Heart right ventricle (tissue), 16 donors: ENCODE results near the gene IGSF9B. TPM values are rescaled to one million over a fixed set of nuclear protein-coding genes. Genes with fewer than 3 reads are reported as not detected.

Source experiments
- ATAC-seq, 8 donors: fragments of 200-7000 bp; cut with Tn5 transposase; one replicate each; pipeline ENCODE4 v1.9.1; 2020; ENCODE audit warnings: mild to moderate bottlenecking in 8 of 8, moderate library complexity in 8 of 8, moderate number of reproducible peaks in 1 of 8
- DNase-seq, 2 donors: peaks; one replicate each; pipeline ENCODE4 v3.0.0-alpha.2; 2020
- H3K27ac ChIP-seq, 10 donors: fragments of 200-600 bp; sonication (generic) in 2 of 10; one replicate each; pipeline versions ENCODE4 v1.5.0 to v1.8.0; 2020 to 2022; ENCODE audit warnings: mild to moderate bottlenecking in 3 of 10
- H3K27me3 ChIP-seq, 7 donors: fragments of 200-600 bp; one replicate each; pipeline ENCODE4 v1.8.0; 2021 to 2022; ENCODE audit warnings: mild to moderate bottlenecking in 2 of 7
- H3K36me3 ChIP-seq, 9 donors: fragments of 200-600 bp; sonication (generic) in 1 of 9; one replicate each; pipeline versions ENCODE4 v1.5.0 to v1.8.0; 2020 to 2022; ENCODE audit warnings: mild to moderate bottlenecking in 2 of 9
- H3K4me1 ChIP-seq, 9 donors: fragments of 200-600 bp; sonication (generic) in 1 of 9; one replicate each; pipeline versions ENCODE4 v1.5.0 to v1.8.0; 2020 to 2022; ENCODE audit warnings: mild to moderate bottlenecking in 4 of 9
- H3K4me3 ChIP-seq, 10 donors: fragments of 200-600 bp; sonication (generic) in 2 of 10; one replicate each; pipeline versions ENCODE4 v1.5.0 to v1.8.0; 2020 to 2022; ENCODE audit warnings: mild to moderate bottlenecking in 7 of 10, moderate library complexity in 2 of 10
- H3K9me3 ChIP-seq, 11 donors: fragments of 200-600 bp in 10 of 11; sonication (generic) in 2 of 11; one replicate each; pipeline versions ENCODE4 v1.5.0 to v1.8.0; 2013 to 2022; ENCODE audit warnings: mild to moderate bottlenecking in 2 of 11, control low read depth in 1 of 11, moderate library complexity in 1 of 11
- CTCF ChIP-seq, 9 donors: fragments of 200-600 bp; sonication (generic) in 2 of 9; IDR thresholded peaks; one replicate each; pipeline versions ENCODE4 v1.5.0 to v1.8.0; 2021 to 2022; ENCODE audit warnings: antibody characterized with exemption in 9 of 9, mild to moderate bottlenecking in 5 of 9, moderate library complexity in 1 of 9
- WGBS, 2 donors: extraction: QIAGEN DNeasy Blood & Tissue Kit; methylation state at CpG; one replicate each; pipeline ENCODE4 v1.1.7; 2013; ENCODE audit warnings: inconsistent platforms in 1 of 2; 5-methylcytosine and 5-hydroxymethylcytosine counted together
- intact Hi-C, 10 donors: fragments of 100-400 bp; cut with DNase I; formaldehyde crosslinking; loops; one replicate each; pipeline versions ENCODE4 v1.11.1 to v1.14.2; 2022
- polyA plus RNA-seq, 2 donors: library from polyadenylated mRNA; stranded (reverse); fragments of 200-250 nt; gene quantifications; one replicate each; pipeline ENCODE4 v1.2.3, GENCODE V29; 2013
- total RNA-seq, 10 donors: library from RNA; stranded (reverse); fragmentation: NEBNext Ultra II Directional in 3 of 10; extraction: Animal tissue kit (Norgen Biotek cat#: 25700) in 3 of 10; gene quantifications; one replicate each; pipeline versions ENCODE4 v1.2.1 to v1.2.4, GENCODE V29; 2021 to 2023
- donor health status: Arrhythmogenic right ventricular cardiomyopathy.
- donor health status: ischemic (EF 13 %, LVEDD 7.1; RV severe dilation, severe dysfunction).
- donor health status: healthy with polysubstance abuse.
- donor health status: DM: no; HTN: yes; CAD: no.
- donor health status: DM: no; HTN: no; CAD: no.
- donor health status: ischemic (EF 25% LVEDD 6.9; RV normal size, moderate dysfunction).
- donor health status: ischemic (EF 25% LVEDD 5.7; RV mildly dilated, moderate dysfunction).
- donor health status: healthy.
- donor health status: DM: yes; HTN: yes; CAD: no.
- donor health status: Ischemic cardiomyopathy.
- donor health status: ischemic (EF 35%, LVEDD 5.7; RV mildly dilated, moderate dysfunction).
- donor health status: nonischemic (EF 11% LVEDD 7.7; RV severe dilation, severe dysfunction).
- donor health status: DM: yes; HTN: yes; CAD: no.
- donor health status: PGD.
- donor health status: ischemic (EF 29% LVEDD 5.4; RV normal size, mild dysfunction).
- donor health status: nonischemic (EF 23%, LVEDD 6.1; RV moderate dilation, normal function).

IGSF9B gene
- total and polyA plus RNA-seq, 12 donors = 6.7 to 72.3 (median 49.6) TPM

DNA sequence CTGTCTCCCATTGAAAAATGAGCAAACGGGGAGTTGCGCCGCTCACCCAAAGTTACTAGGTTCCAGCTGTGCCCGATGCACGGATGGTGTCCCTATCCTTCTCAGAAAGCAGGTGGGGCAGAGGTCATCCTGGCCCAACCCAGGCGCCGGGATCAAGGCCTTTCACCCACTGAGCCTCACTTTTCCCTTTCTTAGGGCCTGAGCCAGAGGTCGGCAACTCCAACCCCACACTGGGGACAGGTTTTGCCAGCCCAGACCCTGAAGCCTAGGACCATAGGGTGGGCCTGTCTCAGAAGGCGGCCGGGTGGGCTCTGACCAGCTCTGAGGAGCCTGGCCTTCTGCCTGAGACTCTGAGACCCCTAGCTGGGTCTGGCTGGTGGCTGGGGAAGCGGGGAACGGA is 6.3 kb downstream of the IGSF9B start:
- DNase-seq = no peak
- Histone ChIP-seq H3K27ac (peak overlapping the region; percentile 51 to 96 (median 90)), H3K4me3 (peak overlapping the region in 9 of 10 donors; percentile 14 to 60 (median 52)), H3K36me3 (no peaks in the 10 kb centered on the region), H3K9me3 (no peaks in the 10 kb centered on the region), H3K4me1 (peaks cover 26 to 100% (median 83%) of the 10 kb centered on the region in 9 donors), H3K27me3 (peaks cover 0 to 36% (median 4%) of the 10 kb centered on the region in 7 donors)
- intact Hi-C loops = loop anchor here in 1 of 10 donors (5.0 kb wide), 1 partner anchor 87 kb away; no protein-coding TSS in a partner anchor
- ATAC-seq = no peak
- TF ChIP-seq CTCF (IDR thresholded peaks at IDR 0.05) = no peak
- WGBS, 2 donors = 60 to 63% methylated on average over 12 of the region's 12 CpGs

GRCh38 chr11:133949129-133949528 is 7.6 kb downstream of the IGSF9B start:
- Histone ChIP-seq H3K4me3 (peak overlapping the region in 1 of 10 donors; percentile 3), H3K9me3 (no peaks in the 10 kb centered on the region), H3K36me3 (peaks cover 0 to 3% (median 0%) of the 10 kb centered on the region in 9 donors), H3K27ac (peak overlapping the region in 5 of 10 donors; percentile 91 to 96 (median 95)), H3K27me3 (peaks cover 0 to 23% (median 0%) of the 10 kb centered on the region in 7 donors), H3K4me1 (peaks cover 29 to 100% (median 85%) of the 10 kb centered on the region in 9 donors)
- intact Hi-C loops = loop anchor here in 4 of 10 donors (5.0 kb wide), 2 partner anchors 98 to 188 kb away; no protein-coding TSS in a partner anchor
- no peak for DNase-seq
- no peak for TF ChIP-seq CTCF (IDR thresholded peaks at IDR 0.05)
- WGBS, 2 donors = 85 to 94% methylated on average over 6 of the region's 6 CpGs
- no peak for ATAC-seq

GRCh38 chr11:133948711-133949110 is 8.1 kb downstream of the IGSF9B start:
- intact Hi-C loops = loop anchor here in 4 of 10 donors (5.0 kb wide), 2 partner anchors 99 to 189 kb away; no protein-coding TSS in a partner anchor
- TF ChIP-seq CTCF (IDR thresholded peaks at IDR 0.05) = no peak
- no peak for DNase-seq
- ATAC-seq = no peak
- H3K9me3 ChIP-seq = no peaks in the 10 kb centered on the region
- H3K27me3 ChIP-seq = peaks cover 0 to 19% (median 0%) of the 10 kb centered on the region in 7 donors
- peak overlapping the region in 1 of 10 donors; percentile 3 for H3K4me3 ChIP-seq
- peaks cover 29 to 99% (median 81%) of the 10 kb centered on the region in 9 donors for H3K4me1 ChIP-seq
- peak overlapping the region in 5 of 10 donors; percentile 31 to 96 (median 95) for H3K27ac ChIP-seq
- H3K36me3 ChIP-seq = peaks cover 0 to 8% (median 0%) of the 10 kb centered on the region in 9 donors
- 74 to 78% methylated on average over 9 of the region's 9 CpGs for WGBS, 2 donors

DNA sequence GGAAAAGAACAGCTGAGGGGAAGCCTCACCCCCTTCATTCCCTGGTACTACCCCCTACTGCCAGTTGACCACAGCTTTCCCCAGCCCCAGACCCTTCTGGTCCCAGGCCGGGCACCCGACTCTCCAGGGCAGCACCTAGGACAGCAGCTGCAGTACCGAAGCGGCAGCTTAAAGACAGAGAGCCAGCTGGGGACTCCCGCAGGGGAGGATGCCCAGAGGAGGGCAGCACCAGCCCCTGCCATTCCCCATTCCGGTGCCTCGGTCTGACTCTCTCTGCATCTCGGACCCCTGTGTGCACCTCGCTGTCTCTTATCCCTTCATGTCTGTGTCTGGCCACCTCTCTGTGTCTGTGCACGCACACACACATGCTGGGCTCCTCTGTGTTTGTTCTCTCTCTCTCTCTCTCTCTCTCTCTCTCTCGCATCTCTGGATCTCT is 9.4 kb downstream of the IGSF9B start:
- peak; percentile 24 to 59 (median 42) for ATAC-seq
- Histone ChIP-seq H3K27me3 (peaks cover 0 to 12% (median 0%) of the 10 kb centered on the region in 7 donors), H3K4me1 (peaks cover 27 to 88% (median 70%) of the 10 kb centered on the region in 9 donors), H3K9me3 (no peaks in the 10 kb centered on the region), H3K36me3 (peaks cover 0 to 13% (median 0%) of the 10 kb centered on the region in 9 donors), H3K27ac (peak overlapping the region in 9 of 10 donors; percentile 5 to 95 (median 63)), H3K4me3 (peak overlapping the region in 6 of 10 donors; percentile 1 to 32 (median 10))
- intact Hi-C loops = loop anchor here in 4 of 10 donors (5.0 kb wide), 2 partner anchors 100 to 190 kb away; no protein-coding TSS in a partner anchor
- 9 to 12% methylated on average over 10 to 11 of the region's 11 CpGs for WGBS, 2 donors
- DNase-seq = peak; percentile 57 to 65
- peak in 8 of 9 donors; percentile 21 to 68 (median 48) for TF ChIP-seq CTCF (IDR thresholded peaks at IDR 0.05)
